ENCODE data around the gene WDR18. TPM values are rescaled to one million over a fixed set of nuclear protein-coding genes. Genes with fewer than 3 reads are reported as not detected.

WDR18 gene
- total and polyA plus RNA-seq, 2 donors (not counting 1 experiment from before 2014, with no cell fraction given): 10.0 to 42.3 TPM

DNA sequence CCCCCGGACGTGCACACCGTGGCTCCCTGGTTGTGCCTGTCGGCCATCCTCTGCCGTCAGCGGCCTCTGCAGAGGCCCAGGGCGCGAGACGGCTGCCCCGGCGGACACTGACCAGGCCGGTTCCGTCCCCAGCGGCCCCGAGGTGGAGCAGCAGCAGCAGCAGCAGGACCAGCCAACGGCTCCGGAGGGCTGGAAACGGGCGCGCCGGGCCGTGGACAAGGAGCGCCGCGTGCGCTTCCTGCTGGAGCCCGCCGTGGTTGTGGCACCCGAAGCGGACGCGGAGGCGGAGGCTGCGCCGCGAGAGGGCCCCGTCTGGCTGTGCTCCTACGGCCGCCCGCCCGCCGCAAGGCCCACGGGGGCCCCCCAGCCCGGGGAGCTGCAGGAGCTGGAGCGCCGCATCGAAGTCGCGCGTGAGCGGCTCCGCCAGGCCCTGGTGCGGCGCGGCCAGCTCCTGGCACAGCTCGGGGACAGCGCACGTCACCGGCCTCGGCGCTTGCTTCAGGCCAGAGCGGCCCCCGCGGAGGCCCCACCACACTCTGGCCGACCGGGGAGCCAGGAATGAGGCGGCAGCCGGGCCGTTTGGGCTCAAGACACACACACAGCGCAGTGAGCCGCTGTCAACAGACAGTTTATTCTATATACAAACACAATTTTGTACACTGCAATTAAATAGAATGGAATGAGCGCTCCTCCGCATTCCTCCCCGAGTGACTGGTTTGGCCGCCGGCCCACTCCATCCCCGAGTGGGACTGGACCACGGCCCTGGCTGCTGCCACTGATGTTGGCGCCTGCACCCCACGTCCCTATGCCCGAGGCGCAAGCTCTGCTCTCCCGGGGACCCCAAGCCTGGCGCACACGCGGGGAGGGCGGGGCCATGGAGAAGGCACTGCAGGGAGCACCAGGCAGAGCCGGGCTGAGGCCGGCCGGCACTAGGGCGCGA is 25.2 kb downstream of the WDR18 start:
- H4K20me1 ChIP-seq (ENCODE audit: control insufficient read depth, extremely low read depth, insufficient read depth, low read length): no peaks in the 10 kb centered on the region
- peak in 1 of 2 donors; percentile 92 for DNase-seq (ENCODE audit: low read depth in 2 of 2)
- peaks cover 19% of the 10 kb centered on the region for H3K36me3 ChIP-seq (ENCODE audit: control insufficient read depth, insufficient read depth, low read length)
- peaks cover 16% of the 10 kb centered on the region for H3K4me1 ChIP-seq (ENCODE audit: control insufficient read depth, extremely low read depth, insufficient read depth, low read length)
- H3K9ac ChIP-seq (ENCODE audit: insufficient read depth, low read length): peak overlapping the region; percentile 55
- H3K27ac ChIP-seq (ENCODE audit: insufficient read depth, low read length): peak overlapping the region; percentile 76
- no peak overlapping the region for H2AFZ ChIP-seq (ENCODE audit: low read length)
- H3K9me3 ChIP-seq (ENCODE audit: control insufficient read depth, insufficient read depth, low read depth, low read length): no peaks in the 10 kb centered on the region
- no peaks in the 10 kb centered on the region for H3K27me3 ChIP-seq (ENCODE audit: control insufficient read depth, insufficient read depth, low read length)
- no peak for TF ChIP-seq EZH2 (IDR thresholded peaks at IDR 0.05; ENCODE audit: low read length, missing control alignments)
- TF ChIP-seq, protein P1, sequence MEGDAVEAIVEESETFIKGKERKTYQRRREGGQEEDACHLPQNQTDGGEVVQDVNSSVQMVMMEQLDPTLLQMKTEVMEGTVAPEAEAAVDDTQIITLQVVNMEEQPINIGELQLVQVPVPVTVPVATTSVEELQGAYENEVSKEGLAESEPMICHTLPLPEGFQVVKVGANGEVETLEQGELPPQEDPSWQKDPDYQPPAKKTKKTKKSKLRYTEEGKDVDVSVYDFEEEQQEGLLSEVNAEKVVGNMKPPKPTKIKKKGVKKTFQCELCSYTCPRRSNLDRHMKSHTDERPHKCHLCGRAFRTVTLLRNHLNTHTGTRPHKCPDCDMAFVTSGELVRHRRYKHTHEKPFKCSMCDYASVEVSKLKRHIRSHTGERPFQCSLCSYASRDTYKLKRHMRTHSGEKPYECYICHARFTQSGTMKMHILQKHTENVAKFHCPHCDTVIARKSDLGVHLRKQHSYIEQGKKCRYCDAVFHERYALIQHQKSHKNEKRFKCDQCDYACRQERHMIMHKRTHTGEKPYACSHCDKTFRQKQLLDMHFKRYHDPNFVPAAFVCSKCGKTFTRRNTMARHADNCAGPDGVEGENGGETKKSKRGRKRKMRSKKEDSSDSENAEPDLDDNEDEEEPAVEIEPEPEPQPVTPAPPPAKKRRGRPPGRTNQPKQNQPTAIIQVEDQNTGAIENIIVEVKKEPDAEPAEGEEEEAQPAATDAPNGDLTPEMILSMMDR (conservative IDR thresholded peaks at IDR 0.05 in 1 of 2, IDR thresholded peaks at IDR 0.05 in 1 of 2; ENCODE audit: low read depth in 1 of 2, low read length in 2 of 2): no peak
- peaks cover 18% of the 10 kb centered on the region for H3K79me2 ChIP-seq (ENCODE audit: control insufficient read depth, insufficient read depth, low read length)
- H3K4me3 ChIP-seq (replicated peaks in 1 of 4; ENCODE audit: control extremely low read depth in 1 of 4, insufficient read depth in 1 of 4, low read depth in 3 of 4, low read length in 4 of 4): peak overlapping the region in 1 of 4 experiments; percentile 22
- peak overlapping the region; percentile 48 for H3K4me2 ChIP-seq (ENCODE audit: extremely low read depth, insufficient read depth, low read length)

DNA sequence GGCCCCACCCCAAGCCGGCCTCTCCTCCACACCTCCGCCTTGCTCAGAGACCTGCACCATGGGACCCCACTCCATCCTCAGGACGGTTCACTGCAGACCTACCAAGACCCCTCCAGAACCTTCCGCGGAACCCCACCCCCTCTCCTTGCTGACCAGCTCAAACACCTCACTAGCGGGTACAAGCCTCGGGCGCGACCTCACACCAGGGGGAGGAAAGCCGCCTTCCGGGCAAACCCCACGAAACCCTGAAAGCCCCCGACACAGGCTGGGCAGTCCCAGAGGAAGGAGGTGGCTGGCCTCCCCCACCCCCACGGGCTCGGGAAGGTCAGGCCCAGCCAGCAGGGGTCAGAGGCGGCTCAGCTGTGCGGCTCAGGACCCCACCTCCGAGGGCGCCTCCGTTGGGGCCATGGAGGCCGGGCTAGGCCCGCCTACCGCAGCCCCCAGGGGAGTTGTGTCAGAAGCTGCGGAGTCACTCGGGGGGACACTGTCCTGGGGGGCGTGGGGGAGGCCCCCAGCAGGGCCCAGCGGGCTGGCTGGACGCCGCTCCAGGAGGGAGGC is 25.9 kb downstream of the WDR18 start:
- Histone ChIP-seq H3K4me1 (ENCODE audit: control insufficient read depth, extremely low read depth, insufficient read depth, low read length) (peaks cover 16% of the 10 kb centered on the region), H3K9me3 (ENCODE audit: control insufficient read depth, insufficient read depth, low read depth, low read length) (no peaks in the 10 kb centered on the region), H4K20me1 (ENCODE audit: control insufficient read depth, extremely low read depth, insufficient read depth, low read length) (no peaks in the 10 kb centered on the region), H3K27ac (ENCODE audit: insufficient read depth, low read length) (peak overlapping the region; percentile 76), H2AFZ (ENCODE audit: low read length) (no peak overlapping the region), H3K4me2 (ENCODE audit: extremely low read depth, insufficient read depth, low read length) (peak overlapping the region; percentile 48), H3K36me3 (ENCODE audit: control insufficient read depth, insufficient read depth, low read length) (peaks cover 22% of the 10 kb centered on the region), H3K27me3 (ENCODE audit: control insufficient read depth, insufficient read depth, low read length) (no peaks in the 10 kb centered on the region), H3K9ac (ENCODE audit: insufficient read depth, low read length) (no peak overlapping the region), H3K79me2 (ENCODE audit: control insufficient read depth, insufficient read depth, low read length) (peaks cover 26% of the 10 kb centered on the region), H3K4me3 (replicated peaks in 1 of 4; ENCODE audit: control extremely low read depth in 1 of 4, insufficient read depth in 1 of 4, low read depth in 3 of 4, low read length in 4 of 4) (no peak overlapping the region)
- no peak for DNase-seq (ENCODE audit: low read depth in 2 of 2)
- TF ChIP-seq, protein P1 (conservative IDR thresholded peaks at IDR 0.05 in 1 of 2, IDR thresholded peaks at IDR 0.05 in 1 of 2; ENCODE audit: low read depth in 1 of 2, low read length in 2 of 2): no peak
- TF ChIP-seq EZH2 (IDR thresholded peaks at IDR 0.05; ENCODE audit: low read length, missing control alignments): no peak

All from fibroblast of lung (primary cell).